ENCODE data around the gene BCKDHA. TPM values are rescaled to one million over a fixed set of nuclear protein-coding genes. Genes with fewer than 3 reads are reported as not detected.
A peak's percentile ranks its signal among the peaks of the same experiment; 100 is the strongest.

Gene BCKDHA
- total and polyA plus RNA-seq, 2 experiments from 2014 or later = 26.8 to 29.4 TPM

GRCh38 chr19:41447732-41448332, 50.2 kb downstream of the BCKDHA start:
- no peak overlapping the region for H3K9ac ChIP-seq
- DNase-seq = no peak
- H3K27me3 ChIP-seq (replicated peaks; ENCODE audit: insufficient read depth) = peaks cover 8% of the 10 kb centered on the region; the same call in 1 of the 2 replicates
- in situ Hi-C loops (cut with MboI) = no loop called here
- no peaks in the 10 kb centered on the region for H3K4me1 ChIP-seq (ENCODE audit: insufficient read depth)
- H3K9me3 ChIP-seq (ENCODE audit: low read depth) = no peaks in the 10 kb centered on the region
- no peaks in the 10 kb centered on the region for H3K79me2 ChIP-seq (ENCODE audit: insufficient read depth)
- H4K20me1 ChIP-seq (ENCODE audit: insufficient read depth) = no peaks in the 10 kb centered on the region
- H2AFZ ChIP-seq = no peak overlapping the region
- no peak overlapping the region for H3K4me2 ChIP-seq (ENCODE audit: unreplicated experiment)
- no peaks in the 10 kb centered on the region for H3K36me3 ChIP-seq (ENCODE audit: low read depth)
- no peak overlapping the region for H3K4me3 ChIP-seq
- TF ChIP-seq EZH2phosphoT487 (IDR thresholded peaks at IDR 0.05; ENCODE audit: insufficient read depth, low read depth) = no peak
- no peak for TF ChIP-seq EZH2 (IDR thresholded peaks at IDR 0.05; ENCODE audit: insufficient read depth, poor library complexity, severe bottlenecking)
- no peak overlapping the region for H3K27ac ChIP-seq
- no peaks in the 10 kb centered on the region for H3F3A ChIP-seq (ENCODE audit: insufficient read depth)
- no peaks in the 10 kb centered on the region for H3K9me2 ChIP-seq (ENCODE audit: insufficient read depth)
- 65 to 69% methylated on average over 12 of the region's 12 CpGs for WGBS, 2 experiments (ENCODE audit: low coverage in 1 of 2, low lambda C conversion rate in 2 of 2, missing lambda C conversion rate in 2 of 2)

- Histone ChIP-seq H3K4me2 (ENCODE audit: unreplicated experiment) (peak overlapping the region; percentile 87), H4K20me1 (ENCODE audit: insufficient read depth) (no peaks in the 10 kb centered on the region), H3K9ac (peak overlapping the region; percentile 51), H3K79me2 (ENCODE audit: insufficient read depth) (no peaks in the 10 kb centered on the region), H2AFZ (peak overlapping the region; percentile 82), H3K4me3 (peak overlapping the region; percentile 69), H3K36me3 (ENCODE audit: low read depth) (no peaks in the 10 kb centered on the region), H3K4me1 (ENCODE audit: insufficient read depth) (no peaks in the 10 kb centered on the region), H3K27me3 (replicated peaks; ENCODE audit: insufficient read depth) (peaks cover 15% of the 10 kb centered on the region; the same call in 1 of the 2 replicates), H3K27ac (no peak overlapping the region), H3K9me3 (ENCODE audit: low read depth) (no peaks in the 10 kb centered on the region), H3K9me2 (ENCODE audit: insufficient read depth) (no peaks in the 10 kb centered on the region), H3F3A (ENCODE audit: insufficient read depth) (no peaks in the 10 kb centered on the region)
- TF ChIP-seq EZH2phosphoT487 (IDR thresholded peaks at IDR 0.05; ENCODE audit: insufficient read depth, low read depth) = no peak
- TF ChIP-seq EZH2 (IDR thresholded peaks at IDR 0.05; ENCODE audit: insufficient read depth, poor library complexity, severe bottlenecking) = no peak
- peak; percentile 68 for DNase-seq
- in situ Hi-C loops (cut with MboI) = no loop called here
- WGBS, 2 experiments (ENCODE audit: low coverage in 1 of 2, low lambda C conversion rate in 2 of 2, missing lambda C conversion rate in 2 of 2) = 2% methylated on average over 21 to 22 of the region's 22 CpGs
These were observed 51.7 kb downstream of the BCKDHA start for GRCh38 chr19:41449079-41449864.

GRCh38 chr19:41449865-41450178, 52.2 kb downstream of the BCKDHA start:
- no peak for DNase-seq
- Histone ChIP-seq H2AFZ (no peak overlapping the region), H3K79me2 (ENCODE audit: insufficient read depth) (no peaks in the 10 kb centered on the region)

GRCh38 chr19:41452584-41453275, 55.1 kb downstream of the BCKDHA start:
- in situ Hi-C loops (cut with MboI) = no loop called here
- H3K9me2 ChIP-seq (ENCODE audit: insufficient read depth) = no peaks in the 10 kb centered on the region
- H3K36me3 ChIP-seq (ENCODE audit: low read depth) = no peaks in the 10 kb centered on the region
- peaks cover 19% of the 10 kb centered on the region; the same call in 1 of the 2 replicates for H3K27me3 ChIP-seq (replicated peaks; ENCODE audit: insufficient read depth)
- TF ChIP-seq EZH2phosphoT487 (IDR thresholded peaks at IDR 0.05; ENCODE audit: insufficient read depth, low read depth) (no peak), EZH2 (IDR thresholded peaks at IDR 0.05; ENCODE audit: insufficient read depth, poor library complexity, severe bottlenecking) (no peak)
- H3K9me3 ChIP-seq (ENCODE audit: low read depth) = no peaks in the 10 kb centered on the region
- no peak overlapping the region for H3K9ac ChIP-seq
- no peaks in the 10 kb centered on the region for H3K79me2 ChIP-seq (ENCODE audit: insufficient read depth)
- no peak overlapping the region for H3K27ac ChIP-seq
- H3K4me2 ChIP-seq (ENCODE audit: unreplicated experiment) = no peak overlapping the region
- no peaks in the 10 kb centered on the region for H4K20me1 ChIP-seq (ENCODE audit: insufficient read depth)
- DNase-seq = no peak
- peaks cover 12% of the 10 kb centered on the region for H3K4me1 ChIP-seq (ENCODE audit: insufficient read depth)
- 46 to 49% methylated on average over 6 of the region's 6 CpGs for WGBS, 2 experiments (ENCODE audit: low coverage in 1 of 2, low lambda C conversion rate in 2 of 2, missing lambda C conversion rate in 2 of 2)
- H3F3A ChIP-seq (ENCODE audit: insufficient read depth) = 0 out of 2 replicates have a peak, but pooled peaks cover 6% of the 10 kb centered on the region
- no peak overlapping the region for H3K4me3 ChIP-seq
- H2AFZ ChIP-seq = no peak overlapping the region

More at GRCh38 chr19:41449865-41450178, 52.2 kb downstream of the BCKDHA start:
- TF ChIP-seq EZH2 (IDR thresholded peaks at IDR 0.05; ENCODE audit: insufficient read depth, poor library complexity, severe bottlenecking) (no peak), EZH2phosphoT487 (IDR thresholded peaks at IDR 0.05; ENCODE audit: insufficient read depth, low read depth) (no peak)
- no peaks in the 10 kb centered on the region for H3K4me1 ChIP-seq (ENCODE audit: insufficient read depth)
- H3K9me2 ChIP-seq (ENCODE audit: insufficient read depth) = no peaks in the 10 kb centered on the region
- no peaks in the 10 kb centered on the region for H3F3A ChIP-seq (ENCODE audit: insufficient read depth)
- in situ Hi-C loops (cut with MboI) = no loop called here
- H3K36me3 ChIP-seq (ENCODE audit: low read depth) = no peaks in the 10 kb centered on the region
- H3K4me3 ChIP-seq = no peak overlapping the region
- WGBS, 2 experiments (ENCODE audit: low coverage in 1 of 2, low lambda C conversion rate in 2 of 2, missing lambda C conversion rate in 2 of 2) = 24 to 29% methylated on average over 3 of the region's 3 CpGs
- no peak overlapping the region for H3K27ac ChIP-seq
- no peak overlapping the region for H3K9ac ChIP-seq
- no peaks in the 10 kb centered on the region for H3K9me3 ChIP-seq (ENCODE audit: low read depth)
- H3K27me3 ChIP-seq (replicated peaks; ENCODE audit: insufficient read depth) = peaks cover 19% of the 10 kb centered on the region; the same call in 1 of the 2 replicates
- H3K4me2 ChIP-seq (ENCODE audit: unreplicated experiment) = no peak overlapping the region
- H4K20me1 ChIP-seq (ENCODE audit: insufficient read depth) = no peaks in the 10 kb centered on the region
